A549 (cell line): ENCODE measurements around the gene PPP2R2D. TPM values are rescaled to one million over a fixed set of nuclear protein-coding genes. Genes with fewer than 3 reads are reported as not detected.

Experiments
- ATAC-seq, 2 experiments: fragments of 200-7000 bp in 1 of 2; fragments of >200 bp in 1 of 2; cut with Nextera tagmentation in 1 of 2; cut with Tn5 transposase in 1 of 2; 3 replicates each; pipeline versions ENCODE4 v1.8.0 to v1.9.1; 2018 to 2020; ENCODE audit warnings: mild to moderate bottlenecking in 1 of 2, moderate library complexity in 1 of 2
- CTCF ChIA-PET: fragments of 300-600 bp; sonication (Branson Sonifier 250); formaldehyde crosslinking; extraction: SDS; loops from one replicate; lab custom pipeline; 2021; ENCODE audit warnings: antibody characterized with exemption, inconsistent platforms; lab: Yijun Ruan, JAX
- POLR2A ChIA-PET: fragments of 350-600 bp; formaldehyde crosslinking; extraction: SDS; loops from one replicate; lab custom pipeline; 2021; ENCODE audit warnings: antibody characterized with exemption, inconsistent platforms; lab: Yijun Ruan, JAX
- DNase-seq, 2 experiments: peaks; one replicate each; pipeline versions ENCODE4 v3.0.0 to v3.0.0-alpha.2; 2011 to 2016; ENCODE audit warnings: low read depth in 1 of 2, low spot score in 1 of 2
- FAIRE-seq: peaks from 2 replicates; lab custom pipeline; 2011; peaks lifted over from hg19 to GRCh38; lab: Jason Lieb, UNC
- H3K27ac ChIP-seq, 2 experiments: fragments of >200 bp; sonication (Bioruptor Twin); formaldehyde crosslinking; 3 replicates each; pipeline ENCODE4 v1.5.1; 2016 to 2017
- H3K4me1 ChIP-seq: fragments of >200 bp; sonication (Bioruptor Twin); formaldehyde crosslinking; 3 replicates; pipeline ENCODE4 v1.6.1; 2016
- H3K4me2 ChIP-seq: fragments of >200 bp; sonication (Bioruptor Twin); formaldehyde crosslinking; 3 replicates; pipeline ENCODE4 v1.6.1; 2016
- H3K4me3 ChIP-seq: fragments of >200 bp; sonication (Bioruptor Twin); formaldehyde crosslinking; 3 replicates; pipeline ENCODE4 v1.5.1; 2016
- H3K9me3 ChIP-seq: fragments of >200 bp; sonication (Bioruptor Twin); formaldehyde crosslinking; 3 replicates; pipeline ENCODE4 v1.6.1; 2016
- CBX8 ChIP-seq: fragments of 200-600 bp; sonication (generic); IDR thresholded peaks from 2 replicates; pipeline ENCODE4 v1.6.1; 2016
- CHD2 ChIP-seq: fragments of 150-350 bp; IDR thresholded peaks from 2 replicates; pipeline ENCODE4 v1.6.1; 2014; ENCODE audit warnings: low read length; ENCODE audit not compliant: partially characterized antibody
- CHD4 ChIP-seq: fragments of 200-600 bp; sonication (generic); IDR thresholded peaks from 2 replicates; pipeline ENCODE4 v1.6.1; 2016; ENCODE audit warnings: antibody characterized with exemption, mild to moderate bottlenecking, borderline replicate concordance
- ESRRA ChIP-seq: fragments of 150-350 bp; IDR thresholded peaks from 2 replicates; pipeline ENCODE4 v1.6.1; 2014; ENCODE audit warnings: mild to moderate bottlenecking, low read length, borderline replicate concordance
- FOSB ChIP-seq: fragments of 250-450 bp; sonication (Bioruptor Pico); IDR thresholded peaks from 2 replicates; pipeline ENCODE4 v1.5.0; 2020; ENCODE audit warnings: mild to moderate bottlenecking, moderate library complexity
- FOSL2 ChIP-seq, 2 experiments: fragments of 450-650 bp in 1 of 2; fragments of >200 bp in 1 of 2; sonication (Bioruptor Twin) in 1 of 2; formaldehyde crosslinking; IDR thresholded peaks; 2 replicates each; pipeline versions ENCODE4 v1.5.0 to v1.6.1; 2016 to 2020; ENCODE audit warnings: mild to moderate bottlenecking in 1 of 2, moderate library complexity in 1 of 2
- FOXS1 ChIP-seq: fragments of 250-450 bp; sonication (Bioruptor Pico); IDR thresholded peaks from 2 replicates; pipeline ENCODE4 v1.5.0; 2020; ENCODE audit warnings: mild to moderate bottlenecking, moderate library complexity
- HEYL ChIP-seq: fragments of 250-450 bp; sonication (Bioruptor Pico); IDR thresholded peaks from 2 replicates; pipeline ENCODE4 v1.8.0; 2021; ENCODE audit warnings: mild to moderate bottlenecking, moderate library complexity
- HOXA7 ChIP-seq: fragments of 250-450 bp; sonication (Bioruptor Pico); IDR thresholded peaks from 2 replicates; pipeline ENCODE4 v1.5.0; 2020; ENCODE audit warnings: mild to moderate bottlenecking, moderate library complexity
- JUN ChIP-seq, 2 experiments: fragments of >200 bp; sonication (Bioruptor Twin); formaldehyde crosslinking; IDR thresholded peaks; 2 replicates in 1 of 2; 3 replicates in 1 of 2; pipeline ENCODE4 v1.6.1; 2016 to 2017
- JUNB ChIP-seq: fragments of >200 bp; sonication (Bioruptor Twin); formaldehyde crosslinking; IDR thresholded peaks from 2 replicates; pipeline ENCODE4 v1.6.1; 2016
- KDM5A ChIP-seq: fragments of 200-600 bp; sonication (generic); IDR thresholded peaks from 2 replicates; pipeline ENCODE4 v1.6.1; 2016; ENCODE audit warnings: antibody characterized with exemption, mild to moderate bottlenecking
- MAFK ChIP-seq: fragments of 450-650 bp; IDR thresholded peaks from 2 replicates; pipeline ENCODE4 v1.6.1; 2014; ENCODE audit not compliant: partially characterized antibody
- MYC ChIP-seq: IDR thresholded peaks from 2 replicates; pipeline ENCODE4 v1.6.1; 2012; ENCODE audit warnings: mild to moderate bottlenecking, inconsistent platforms, low read length, improper control_type of control experiment, borderline replicate concordance
- POLR2A ChIP-seq: IDR thresholded peaks from 2 replicates; pipeline ENCODE4 v1.6.1; 2012; ENCODE audit warnings: mild to moderate bottlenecking, low read length
- POLR2AphosphoS2 ChIP-seq: conservative IDR thresholded peaks from 2 replicates; pipeline ENCODE4 v1.6.1; 2012; ENCODE audit warnings: low read length, improper control_type of control experiment, inconsistent platforms
- RARB ChIP-seq: fragments of 250-450 bp; sonication (Bioruptor Pico); IDR thresholded peaks from 2 replicates; pipeline ENCODE4 v1.8.0; 2021; ENCODE audit warnings: mild to moderate bottlenecking, moderate library complexity
- RCOR1 ChIP-seq: fragments of 150-350 bp; IDR thresholded peaks from 2 replicates; pipeline ENCODE4 v1.6.1; 2014; ENCODE audit warnings: antibody characterized with exemption, low read length, low read depth
- RFX5 ChIP-seq: fragments of 450-650 bp; IDR thresholded peaks from 2 replicates; pipeline ENCODE4 v1.7.1; 2014; ENCODE audit warnings: antibody characterized with exemption, mild to moderate bottlenecking, moderate library complexity
- RNF2 ChIP-seq: fragments of 200-600 bp; sonication (generic); IDR thresholded peaks from 2 replicates; pipeline ENCODE4 v1.6.1; 2016; ENCODE audit warnings: low read depth, mild to moderate bottlenecking, antibody characterized with exemption, moderate library complexity, borderline replicate concordance
- SREBF2 ChIP-seq: fragments of 450-650 bp; IDR thresholded peaks from 2 replicates; pipeline ENCODE4 v1.6.1; 2014; ENCODE audit warnings: mild to moderate bottlenecking, moderate library complexity
- TFCP2L1 ChIP-seq: fragments of 250-450 bp; sonication (Bioruptor Pico); IDR thresholded peaks from 2 replicates; pipeline ENCODE4 v1.5.0; 2021; ENCODE audit warnings: mild to moderate bottlenecking
- ZFP36 ChIP-seq: fragments of 450-650 bp; IDR thresholded peaks from 2 replicates; pipeline ENCODE4 v1.6.1; 2014; ENCODE audit warnings: borderline replicate concordance; ENCODE audit not compliant: partially characterized antibody
- ZSCAN20 ChIP-seq: fragments of 250-450 bp; sonication (Bioruptor Pico); IDR thresholded peaks from 2 replicates; pipeline ENCODE4 v1.8.0; 2022; ENCODE audit warnings: mild to moderate bottlenecking, moderate library complexity
- WGBS: methylation state at CpG from one replicate; pipeline ENCODE4 v1.1.6; 2017; ENCODE audit errors: missing lambda C conversion rate; 5-methylcytosine and 5-hydroxymethylcytosine counted together
- polyA plus RNA-seq, 4 experiments: library from polyadenylated mRNA; depleted of rRNA in 3 of 4; stranded (reverse); fragments of >200 nt; fragmentation: RNase III in 1 of 4; extraction: RNeasy Plus Mini Kit Qiagen cat#74134 plus additional on column Dnase treatment in 1 of 4; gene quantifications; 2 replicates in 3 of 4; 3 replicates in 1 of 4; pipeline ENCODE4 v1.2.3, GENCODE V29; 2011 to 2017
- TF ChIP-seq, protein P1 (sequence below): IDR thresholded peaks from 2 replicates; pipeline ENCODE4 v1.6.1; 2012
- TF ChIP-seq, protein P2 (sequence below): IDR thresholded peaks from 2 replicates; pipeline ENCODE4 v1.6.1; 2012; ENCODE audit warnings: low read depth, borderline replicate concordance
- TF ChIP-seq, protein P3 (sequence below): fragments of >200 bp; sonication (Bioruptor Twin); formaldehyde crosslinking; IDR thresholded peaks from 2 replicates; pipeline ENCODE4 v1.6.1; 2016

PPP2R2D gene
- polyA plus RNA-seq, 2 of the 4 experiments (the other 2 are of a cell fraction): 23.9 to 36.0 TPM

DNA sequence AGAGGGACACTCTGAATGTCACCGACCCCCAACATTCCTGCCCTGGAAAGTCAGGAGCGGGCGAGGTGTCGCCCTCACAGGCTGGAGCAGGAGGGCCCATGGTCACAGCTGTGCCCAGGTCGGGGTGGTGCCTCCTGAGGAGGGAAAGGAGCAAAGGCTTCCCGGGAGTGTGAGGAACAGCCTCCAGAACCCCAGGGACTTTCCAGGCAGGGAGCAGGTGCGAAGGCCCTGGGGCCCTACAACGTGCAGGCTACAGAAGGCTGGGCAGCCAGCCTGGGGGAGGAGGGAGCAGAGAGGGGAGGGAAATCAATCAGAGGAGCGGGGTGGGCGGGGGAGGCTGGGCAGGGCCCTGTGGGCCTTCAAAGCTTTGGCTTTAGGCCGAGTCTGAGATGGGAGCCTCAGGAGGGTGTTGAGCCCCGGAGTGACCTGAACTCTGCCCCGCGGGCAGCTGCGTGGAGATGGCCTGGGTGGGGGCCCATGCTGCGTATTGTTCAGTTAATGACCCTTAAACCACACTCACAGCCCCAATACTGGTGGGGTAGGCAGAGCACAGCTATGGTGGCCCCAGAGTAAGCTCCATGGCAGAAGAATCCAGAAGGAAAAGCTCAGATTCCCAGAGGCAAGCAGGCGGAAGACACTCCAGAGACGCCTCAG lies 44.2 kb upstream of the PPP2R2D start:
- POLR2A ChIA-PET: interaction anchor here (0.6 kb wide), 1 partner anchor 1759 kb away, joined by 4 read pairs; no protein-coding TSS in a partner anchor
- CTCF ChIA-PET: interaction anchor here (0.8 to 0.9 kb wide), 2 partner anchors 18 to 20 kb away, joined by 3 read pairs; no protein-coding TSS in a partner anchor

DNA sequence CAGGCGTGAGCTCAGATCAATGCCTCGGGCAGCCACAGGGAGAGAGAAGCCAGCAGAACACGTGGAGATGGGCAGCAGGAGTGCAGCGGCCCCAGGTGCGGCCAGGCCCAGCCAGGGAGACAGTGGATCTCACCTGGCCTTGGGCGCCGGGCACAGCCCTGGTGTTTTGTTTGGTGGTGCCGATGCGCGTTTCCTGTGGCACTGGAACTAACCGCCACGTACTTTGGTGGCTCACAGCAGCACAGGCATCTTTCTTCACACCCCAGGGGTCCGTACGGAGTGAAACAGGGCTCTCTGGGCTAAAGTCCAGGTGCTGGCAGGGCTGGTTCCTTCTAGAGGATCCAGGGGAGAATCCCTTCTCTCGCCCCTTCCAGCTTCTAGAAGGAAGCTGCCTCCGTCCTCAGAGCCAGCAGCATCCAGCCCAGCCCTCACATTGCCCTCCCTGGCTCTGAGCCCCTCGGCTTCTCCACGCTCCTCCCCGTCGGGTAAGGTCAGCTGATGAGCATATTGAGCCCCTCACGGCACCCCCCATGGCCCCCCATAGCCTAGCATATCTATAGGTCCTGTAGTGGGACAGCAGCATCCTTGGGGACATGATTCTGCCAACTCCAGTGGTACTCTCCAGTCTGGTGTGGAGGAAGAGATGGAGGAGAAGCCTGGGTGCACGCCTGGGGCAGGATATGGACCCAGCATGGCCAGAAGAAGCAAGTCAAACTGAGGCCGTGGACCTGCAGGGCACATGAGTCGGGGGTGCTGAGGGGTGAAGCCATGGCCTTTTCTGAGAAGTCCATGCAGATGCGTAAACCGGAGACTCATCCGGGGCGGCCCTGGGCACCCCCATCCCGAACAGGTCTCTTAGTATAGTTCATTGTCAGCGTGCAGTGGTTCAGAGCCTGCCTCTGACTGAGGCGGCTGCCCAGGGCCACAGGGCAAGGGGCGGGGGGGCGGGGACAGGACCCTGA lies 43.4 kb upstream of the PPP2R2D start:
- no peak for TF ChIP-seq ZSCAN20 (CRISPR knock-in tag)
- TF ChIP-seq JUN (IDR thresholded peaks at IDR 0.05): no peak
- TF ChIP-seq, protein P1, sequence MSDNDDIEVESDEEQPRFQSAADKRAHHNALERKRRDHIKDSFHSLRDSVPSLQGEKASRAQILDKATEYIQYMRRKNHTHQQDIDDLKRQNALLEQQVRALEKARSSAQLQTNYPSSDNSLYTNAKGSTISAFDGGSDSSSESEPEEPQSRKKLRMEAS: no peak
- no peak for TF ChIP-seq RNF2
- TF ChIP-seq MAFK: no peak
- TF ChIP-seq SREBF2: no peak
- no peak for TF ChIP-seq HOXA7 (CRISPR knock-in tag)
- TF ChIP-seq ZFP36: no peak
- no peak for TF ChIP-seq CHD4
- no peak for TF ChIP-seq RFX5
- no peak for TF ChIP-seq ESRRA
- no peak for TF ChIP-seq FOSL2 (IDR thresholded peaks at IDR 0.05)
- no peak for TF ChIP-seq FOSL2 (CRISPR knock-in tag; IDR thresholded peaks at IDR 0.05)
- TF ChIP-seq RCOR1: no peak
- no peak for TF ChIP-seq CBX8
- FAIRE-seq: no peak
- H3K9me3 ChIP-seq: no peaks in the 10 kb centered on the region
- ChIA-PET CTCF (interaction anchor here (0.8 to 0.9 kb wide), 2 partner anchors 17 to 21 kb away, joined by 3 read pairs; no protein-coding TSS in a partner anchor), POLR2A (interaction anchor here (0.6 kb wide), 1 partner anchor 1760 kb away, joined by 4 read pairs; no protein-coding TSS in a partner anchor)
- H3K4me3 ChIP-seq: no peak overlapping the region
- no peak overlapping the region for H3K4me2 ChIP-seq
- no peak for DNase-seq
- no peaks in the 10 kb centered on the region for H3K4me1 ChIP-seq
- no peak overlapping the region for H3K27ac ChIP-seq
- WGBS: 45% methylated on average over 27 of the region's 33 CpGs
- no peak for ATAC-seq

More for the DNA sequence above, 44.2 kb upstream of the PPP2R2D start:
- no peak overlapping the region for H3K4me2 ChIP-seq
- no peak overlapping the region for H3K27ac ChIP-seq
- H3K4me3 ChIP-seq: no peak overlapping the region
- no peaks in the 10 kb centered on the region for H3K4me1 ChIP-seq
- TF ChIP-seq CHD2 (no peak), HEYL (CRISPR knock-in tag) (no peak), KDM5A (no peak), RARB (CRISPR knock-in tag) (no peak), FOXS1 (no peak), JUNB (no peak), POLR2A (no peak), MYC (no peak), ZSCAN20 (CRISPR knock-in tag) (no peak), TFCP2L1 (CRISPR knock-in tag) (no peak), ESRRA (no peak), FOSB (CRISPR knock-in tag) (no peak), POLR2AphosphoS2 (no peak)
- TF ChIP-seq, protein P2, sequence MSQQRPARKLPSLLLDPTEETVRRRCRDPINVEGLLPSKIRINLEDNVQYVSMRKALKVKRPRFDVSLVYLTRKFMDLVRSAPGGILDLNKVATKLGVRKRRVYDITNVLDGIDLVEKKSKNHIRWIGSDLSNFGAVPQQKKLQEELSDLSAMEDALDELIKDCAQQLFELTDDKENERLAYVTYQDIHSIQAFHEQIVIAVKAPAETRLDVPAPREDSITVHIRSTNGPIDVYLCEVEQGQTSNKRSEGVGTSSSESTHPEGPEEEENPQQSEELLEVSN: no peak
- TF ChIP-seq, protein P3, sequence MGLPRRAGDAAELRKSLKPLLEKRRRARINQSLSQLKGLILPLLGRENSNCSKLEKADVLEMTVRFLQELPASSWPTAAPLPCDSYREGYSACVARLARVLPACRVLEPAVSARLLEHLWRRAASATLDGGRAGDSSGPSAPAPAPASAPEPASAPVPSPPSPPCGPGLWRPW: no peak
- FAIRE-seq (no peak), ATAC-seq (no peak; a peak in 1 of 6 replicates), DNase-seq (no peak)
- 64% methylated on average over 13 of the region's 18 CpGs for WGBS
- H3K9me3 ChIP-seq: no peaks in the 10 kb centered on the region
